Gastroesophageal sphincter (tissue), 3 donors: Measurements from ENCODE around the gene DGAT2.

Experiments used
- POLR2AphosphoS5 ChIP-seq: sonication (generic); formaldehyde crosslinking; IDR thresholded peaks from one replicate; pipeline ENCODE4 v1.6.1; 2017; ENCODE audit warnings: antibody characterized with exemption
- TF ChIP-seq, protein P1 (sequence below), 4 experiments: fragments of 200-600 bp in 2 of 4; fragments of 450-650 bp in 2 of 4; sonication (generic) in 1 of 4; IDR thresholded peaks; one replicate each; pipeline ENCODE4 v1.5.1; 2017 to 2019; ENCODE audit warnings: antibody characterized with exemption in 4 of 4, mild to moderate bottlenecking in 2 of 4, moderate library complexity in 2 of 4

DNA sequence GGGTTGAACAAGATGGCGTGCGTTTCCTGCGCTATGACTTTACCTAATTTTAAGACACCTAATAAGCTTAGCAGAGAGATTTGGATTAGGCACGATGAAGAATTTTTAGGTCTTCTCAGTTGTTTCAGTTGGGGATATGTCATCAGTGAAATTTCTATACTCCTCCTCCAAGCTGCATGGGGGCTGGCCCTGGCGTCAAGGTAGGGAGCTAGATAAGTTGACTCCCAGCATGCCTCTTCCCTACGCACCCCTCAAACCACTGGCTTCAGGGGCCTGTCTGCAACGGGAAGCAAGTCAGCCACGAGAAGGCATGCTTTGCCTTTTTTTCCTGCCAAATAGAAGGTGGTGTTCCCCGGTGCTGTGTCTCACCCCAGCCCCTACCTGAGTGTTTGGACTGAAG, 13.3 kb downstream of the DGAT2 start:
- TF ChIP-seq, protein P1, sequence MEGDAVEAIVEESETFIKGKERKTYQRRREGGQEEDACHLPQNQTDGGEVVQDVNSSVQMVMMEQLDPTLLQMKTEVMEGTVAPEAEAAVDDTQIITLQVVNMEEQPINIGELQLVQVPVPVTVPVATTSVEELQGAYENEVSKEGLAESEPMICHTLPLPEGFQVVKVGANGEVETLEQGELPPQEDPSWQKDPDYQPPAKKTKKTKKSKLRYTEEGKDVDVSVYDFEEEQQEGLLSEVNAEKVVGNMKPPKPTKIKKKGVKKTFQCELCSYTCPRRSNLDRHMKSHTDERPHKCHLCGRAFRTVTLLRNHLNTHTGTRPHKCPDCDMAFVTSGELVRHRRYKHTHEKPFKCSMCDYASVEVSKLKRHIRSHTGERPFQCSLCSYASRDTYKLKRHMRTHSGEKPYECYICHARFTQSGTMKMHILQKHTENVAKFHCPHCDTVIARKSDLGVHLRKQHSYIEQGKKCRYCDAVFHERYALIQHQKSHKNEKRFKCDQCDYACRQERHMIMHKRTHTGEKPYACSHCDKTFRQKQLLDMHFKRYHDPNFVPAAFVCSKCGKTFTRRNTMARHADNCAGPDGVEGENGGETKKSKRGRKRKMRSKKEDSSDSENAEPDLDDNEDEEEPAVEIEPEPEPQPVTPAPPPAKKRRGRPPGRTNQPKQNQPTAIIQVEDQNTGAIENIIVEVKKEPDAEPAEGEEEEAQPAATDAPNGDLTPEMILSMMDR (IDR thresholded peaks at IDR 0.05), result no peak
- no peak for TF ChIP-seq POLR2AphosphoS5
